K562 (cell line): ENCODE results near the gene STK32C. TPM values are rescaled to one million over a fixed set of nuclear protein-coding genes. Genes with fewer than 3 reads are reported as not detected.

Source experiments
- ATAC-seq: fragments of 200-7000 bp; cut with Tn5 transposase; 3 replicates; pipeline ENCODE4 v1.9.1; 2020; ENCODE audit warnings: moderate library complexity
- BruUV-seq: library from RNA; stranded (reverse); fragments of 400-500 nt; replicated peaks from 2 replicates; lab custom pipeline; 2021; lab: Mats Ljungman, UMichigan
- CTCF ChIA-PET: fragments of 300-600 bp; formaldehyde crosslinking; extraction: SDS; loops from one replicate; lab custom pipeline; 2021; ENCODE audit warnings: low intra/inter-chr PET ratio; lab: Yijun Ruan, JAX
- POLR2A ChIA-PET: fragments of 300-600, 350-650 bp; sonication (Branson Sonifier 250); formaldehyde crosslinking; extraction: SDS; loops from one replicate; lab custom pipeline; 2021; ENCODE audit warnings: antibody characterized with exemption, inconsistent platforms; lab: Yijun Ruan, JAX
- DNase-seq, 4 experiments: peaks; one replicate each; pipeline versions ENCODE4 v3.0.0 to v3.0.0-alpha.2; 2011 to 2018; ENCODE audit warnings: low spot score in 3 of 4, mixed read lengths in 3 of 4; ENCODE audit errors: extremely low read depth in 1 of 4
- FAIRE-seq: peaks from 2 replicates; lab custom pipeline; 2011; peaks lifted over from hg19 to GRCh38; lab: Jason Lieb, UNC
- H2AFZ ChIP-seq: 2 replicates; pipeline ENCODE4 v1.6.0; 2011; ENCODE audit warnings: low read depth, low read length, control low read depth, inconsistent platforms
- H3K27ac ChIP-seq: fragments of 200-600 bp; 3 replicates; pipeline ENCODE4 v1.8.0; 2011; ENCODE audit warnings: low read depth, mild to moderate bottlenecking, control low read depth, inconsistent platforms, low read length, moderate library complexity, mixed read lengths; ENCODE audit errors: extremely low read depth
- H3K27me3 ChIP-seq, 2 experiments: fragments of 300-600 bp in 1 of 2; 2 replicates in 1 of 2; 3 replicates in 1 of 2; pipeline versions ENCODE4 v1.6.0 to v1.8.0; 2011; ENCODE audit warnings: inconsistent platforms in 2 of 2, low read length in 2 of 2, mild to moderate bottlenecking in 1 of 2, mixed read lengths in 1 of 2, moderate library complexity in 1 of 2; ENCODE audit not compliant: control insufficient read depth in 2 of 2, insufficient read depth in 2 of 2
- H3K36me3 ChIP-seq: fragments of 300-600 bp; 3 replicates; pipeline ENCODE4 v1.8.0; 2011; ENCODE audit warnings: mild to moderate bottlenecking, low read length, inconsistent platforms; ENCODE audit not compliant: control insufficient read depth, insufficient read depth
- H3K4me1 ChIP-seq, 2 experiments: fragments of 200-600 bp in 1 of 2; replicated peaks in 1 of 2; 2 replicates in 1 of 2; 3 replicates in 1 of 2; pipeline versions ENCODE4 v1.5.1 to v1.8.0; 2011; ENCODE audit warnings: inconsistent platforms in 2 of 2, low read length in 2 of 2, mild to moderate bottlenecking in 1 of 2, mixed read lengths in 1 of 2, moderate library complexity in 1 of 2; ENCODE audit not compliant: control insufficient read depth in 2 of 2, insufficient read depth in 2 of 2
- H3K4me2 ChIP-seq: 2 replicates; pipeline ENCODE4 v1.6.1; 2011; ENCODE audit warnings: low read length, control low read depth, inconsistent platforms, mixed read lengths; ENCODE audit not compliant: insufficient read depth
- H3K4me3 ChIP-seq: fragments of 200-600 bp; sonication (generic), shearing (Covaris generic); 2 replicates; pipeline ENCODE4 v1.5.1; 2016; ENCODE audit warnings: control low read depth, inconsistent platforms
- H3K79me2 ChIP-seq: fragments of 200-600 bp; 3 replicates; pipeline ENCODE4 v1.8.0; 2011; ENCODE audit warnings: low read length, inconsistent platforms; ENCODE audit not compliant: control insufficient read depth, insufficient read depth
- H3K9ac ChIP-seq, 2 experiments: 2 replicates each; pipeline versions ENCODE4 v1.6.0 to v1.6.1; 2011; ENCODE audit warnings: low read depth in 2 of 2, low read length in 2 of 2, control low read depth in 1 of 2, inconsistent platforms in 1 of 2, mild to moderate bottlenecking in 1 of 2, mixed read lengths in 1 of 2; ENCODE audit not compliant: insufficient read depth in 1 of 2
- H3K9me1 ChIP-seq: one replicate; pipeline ENCODE4 v1.6.0; 2011; ENCODE audit warnings: inconsistent platforms, mild to moderate bottlenecking, low read length, moderate library complexity; ENCODE audit not compliant: control insufficient read depth, insufficient read depth
- H3K9me3 ChIP-seq: replicated peaks from 2 replicates; pipeline ENCODE4 v1.5.1; 2011; ENCODE audit warnings: low read depth, low read length, inconsistent platforms; ENCODE audit not compliant: control insufficient read depth, insufficient read depth
- H4K20me1 ChIP-seq: replicated peaks from 2 replicates; pipeline ENCODE4 v1.6.1; 2011; ENCODE audit warnings: low read length, inconsistent platforms, mixed read lengths; ENCODE audit not compliant: control insufficient read depth, insufficient read depth
- CTBP1 ChIP-seq: fragments of 450-650 bp; IDR thresholded peaks from 2 replicates; pipeline ENCODE4 v1.6.1; 2016; ENCODE audit warnings: borderline replicate concordance
- GABPA ChIP-seq: fragments of 200-800 bp; sonication (Bioruptor generic); conservative IDR thresholded peaks from 2 replicates; pipeline ENCODE4 v1.6.1; 2016; ENCODE audit warnings: low read depth, missing genetic modification characterization, missing compliant biosample characterization
- GTF2A2 ChIP-seq: IDR thresholded peaks from 2 replicates; pipeline ENCODE4 v1.6.1; 2016; ENCODE audit warnings: mild to moderate bottlenecking, missing genetic modification characterization, missing compliant biosample characterization
- ILK ChIP-seq: fragments of 450-650 bp; IDR thresholded peaks from 2 replicates; pipeline ENCODE4 v1.6.1; 2016; ENCODE audit warnings: missing genetic modification characterization, low read depth, mild to moderate bottlenecking, missing compliant biosample characterization, moderate library complexity, borderline replicate concordance
- MEF2A ChIP-seq: IDR thresholded peaks from 2 replicates; pipeline ENCODE4 v1.6.1; 2011; ENCODE audit warnings: low read depth, mild to moderate bottlenecking, low read length, moderate library complexity; ENCODE audit not compliant: control insufficient read depth
- MEF2D ChIP-seq: conservative IDR thresholded peaks from 2 replicates; pipeline ENCODE4 v1.6.1; 2016; ENCODE audit warnings: low read depth, missing genetic modification characterization, missing compliant biosample characterization
- MIER1 ChIP-seq: fragments of 450-650 bp; IDR thresholded peaks from 2 replicates; pipeline ENCODE4 v1.6.1; 2016; ENCODE audit warnings: antibody characterized with exemption, mild to moderate bottlenecking, low read depth
- POLR2B ChIP-seq: fragments of 450-650 bp; IDR thresholded peaks from 2 replicates; pipeline ENCODE4 v1.6.1; 2018; ENCODE audit warnings: low read depth; ENCODE audit not compliant: partially characterized antibody
- RAD51 ChIP-seq: fragments of 450-650 bp; IDR thresholded peaks from 2 replicates; pipeline ENCODE4 v1.7.1; 2016; ENCODE audit warnings: low read depth, mild to moderate bottlenecking, borderline replicate concordance
- RBM34 ChIP-seq: fragments of 200-400 bp; formaldehyde crosslinking; IDR thresholded peaks from 2 replicates; pipeline ENCODE4 v1.6.1; 2018; ENCODE audit warnings: low read length, borderline replicate concordance; ENCODE audit not compliant: insufficient read depth
- SNRNP70 ChIP-seq: fragments of 200-400 bp; formaldehyde crosslinking; optimal IDR thresholded peaks from 2 replicates; pipeline ENCODE3; 2017; ENCODE audit warnings: low read depth, low read length
- ZNF134 ChIP-seq: fragments of 250-450 bp; sonication (Bioruptor Pico); conservative IDR thresholded peaks from 2 replicates; pipeline ENCODE4 v1.4.0; 2020
- WGBS: fragments of 100-300 bp; shearing (Covaris generic); methylation state at CpG from one replicate; pipeline ENCODE4 v1.1.6; 2016; ENCODE audit warnings: low coverage, mixed read lengths; ENCODE audit not compliant: insufficient coverage; ENCODE audit errors: missing lambda C conversion rate; 5-methylcytosine and 5-hydroxymethylcytosine counted together
- in situ Hi-C: fragments of 300-500 bp; cut with MboI; formaldehyde crosslinking; loops from 4 replicates; pipeline ENCODE4 v1.15.0; 2018; ENCODE audit warnings: inconsistent platforms, mixed read lengths
- intact Hi-C: fragments of 100-400 bp; cut with micrococcal nuclease; formaldehyde crosslinking; loops from 2 replicates; pipeline ENCODE4 v1.14.2; 2022
- polyA plus RNA-seq, 8 experiments: library from polyadenylated mRNA; depleted of rRNA in 4 of 8; stranded (reverse) in 5 of 8; unstranded in 3 of 8; fragments of >200 nt; fragmentation: Nextera tagmentation in 2 of 8; fragmentation: Illumina TruSeq in 1 of 8; extraction: Ambion mirVana in 2 of 8; extraction: Trizol in 1 of 8; gene quantifications; 2 replicates each; pipeline versions ENCODE4 v1.2.1 to v1.2.3, GENCODE V29; 2011 to 2014; ENCODE audit warnings: inconsistent platforms in 1 of 8, missing spikeins in 1 of 8
- total RNA-seq, 7 experiments: library from RNA; depleted of rRNA in 6 of 7; stranded (reverse); fragments of >200 nt in 6 of 7; fragmentation: Illumina TruSeq in 2 of 7; extraction: Trizol in 2 of 7; gene quantifications; 2 replicates each; pipeline versions ENCODE4 v1.2.1 to v1.2.3, GENCODE V29; 2011 to 2021; ENCODE audit warnings: low replicate concordance in 1 of 7
- TF ChIP-seq, protein P1 (sequence below): fragments of 250-450 bp; sonication (Bioruptor Pico); IDR thresholded peaks from 2 replicates; pipeline ENCODE4 v1.8.0; 2022; ENCODE audit warnings: moderate library complexity, mild to moderate bottlenecking, inconsistent platforms
- TF ChIP-seq, protein P2 (sequence below): fragments of 250-450 bp; sonication (Bioruptor Pico); IDR thresholded peaks from 2 replicates; pipeline ENCODE4 v1.8.0; 2021; ENCODE audit warnings: mild to moderate bottlenecking, moderate library complexity
- TF ChIP-seq, protein P3 (sequence below): IDR thresholded peaks from 2 replicates; pipeline ENCODE4 v1.6.1; 2011; ENCODE audit not compliant: insufficient read length; ENCODE audit errors: extremely low read depth
- TF ChIP-seq, protein P4 (sequence below): fragments of 250-450 bp; sonication (Bioruptor Pico); IDR thresholded peaks from 2 replicates; pipeline ENCODE4 v1.8.0; 2021; ENCODE audit warnings: moderate library complexity, mild to moderate bottlenecking, inconsistent platforms

STK32C gene
- total and polyA plus RNA-seq, 9 of the 15 experiments (the other 6 are each of a cell fraction or from before 2014, with no cell fraction given), result 1.5 to 20.9 (median 6.5) TPM

DNA sequence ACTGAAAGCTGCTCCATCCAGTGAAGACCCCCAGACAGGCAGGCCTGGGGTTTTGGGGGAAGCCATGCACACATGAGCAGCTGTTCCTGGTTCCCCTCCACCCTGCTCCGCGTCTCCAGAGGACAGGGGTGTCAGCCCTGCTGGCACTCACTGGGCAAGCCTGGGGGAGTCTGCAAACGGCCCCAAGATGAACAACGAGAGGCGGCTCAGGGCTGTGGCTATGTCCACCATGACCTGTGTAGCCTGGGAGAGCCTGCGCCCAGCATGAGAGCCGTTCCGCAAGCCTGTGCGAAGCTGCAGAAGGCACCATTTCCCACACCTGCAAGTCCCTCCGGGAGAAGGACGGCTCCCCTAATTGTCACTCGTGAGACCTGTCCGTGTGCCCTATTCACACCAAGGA lies 61.5 kb downstream of the STK32C start:
- in situ Hi-C loops (no loop called here), intact Hi-C loops (no loop called here)
- no peak overlapping the region for H3K9ac ChIP-seq
- no peak overlapping the region for H3K4me3 ChIP-seq
- no peaks in the 10 kb centered on the region for H3K9me3 ChIP-seq
- no TSS peak for BruUV-seq
- peaks cover 4 to 71% of the 10 kb centered on the region in 2 experiments; a peak in 3 of 5 replicates for H3K27me3 ChIP-seq
- DNase-seq (no peak), ATAC-seq (no peak), FAIRE-seq (no peak)
- no peaks in the 10 kb centered on the region for H3K36me3 ChIP-seq
- no peaks in the 10 kb centered on the region for H3K9me1 ChIP-seq
- ChIA-PET CTCF (no interaction called here), POLR2A (interaction anchor here (0.6 to 0.8 kb wide), 3 partner anchors 10 to 338 kb away, joined by 3 read pairs; partner anchors contain the start of gene LRRC27)
- H3K79me2 ChIP-seq, result no peaks in the 10 kb centered on the region
- no peak overlapping the region for H3K27ac ChIP-seq
- H2AFZ ChIP-seq, result no peak overlapping the region
- H3K4me1 ChIP-seq, result peaks cover 4 to 27% of the 10 kb centered on the region in 2 experiments; a peak in 3 of 5 replicates
- 21% methylated on average over 10 of the region's 13 CpGs for WGBS
- TF ChIP-seq MEF2D, result no peak
- TF ChIP-seq, protein P1, sequence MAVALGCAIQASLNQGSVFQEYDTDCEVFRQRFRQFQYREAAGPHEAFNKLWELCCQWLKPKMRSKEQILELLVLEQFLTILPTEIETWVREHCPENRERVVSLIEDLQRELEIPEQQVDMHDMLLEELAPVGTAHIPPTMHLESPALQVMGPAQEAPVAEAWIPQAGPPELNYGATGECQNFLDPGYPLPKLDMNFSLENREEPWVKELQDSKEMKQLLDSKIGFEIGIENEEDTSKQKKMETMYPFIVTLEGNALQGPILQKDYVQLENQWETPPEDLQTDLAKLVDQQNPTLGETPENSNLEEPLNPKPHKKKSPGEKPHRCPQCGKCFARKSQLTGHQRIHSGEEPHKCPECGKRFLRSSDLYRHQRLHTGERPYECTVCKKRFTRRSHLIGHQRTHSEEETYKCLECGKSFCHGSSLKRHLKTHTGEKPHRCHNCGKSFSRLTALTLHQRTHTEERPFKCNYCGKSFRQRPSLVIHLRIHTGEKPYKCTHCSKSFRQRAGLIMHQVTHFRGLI (CRISPR knock-in tag), result no peak
- no peak for TF ChIP-seq ZNF134 (CRISPR knock-in tag)
- TF ChIP-seq, protein P2, sequence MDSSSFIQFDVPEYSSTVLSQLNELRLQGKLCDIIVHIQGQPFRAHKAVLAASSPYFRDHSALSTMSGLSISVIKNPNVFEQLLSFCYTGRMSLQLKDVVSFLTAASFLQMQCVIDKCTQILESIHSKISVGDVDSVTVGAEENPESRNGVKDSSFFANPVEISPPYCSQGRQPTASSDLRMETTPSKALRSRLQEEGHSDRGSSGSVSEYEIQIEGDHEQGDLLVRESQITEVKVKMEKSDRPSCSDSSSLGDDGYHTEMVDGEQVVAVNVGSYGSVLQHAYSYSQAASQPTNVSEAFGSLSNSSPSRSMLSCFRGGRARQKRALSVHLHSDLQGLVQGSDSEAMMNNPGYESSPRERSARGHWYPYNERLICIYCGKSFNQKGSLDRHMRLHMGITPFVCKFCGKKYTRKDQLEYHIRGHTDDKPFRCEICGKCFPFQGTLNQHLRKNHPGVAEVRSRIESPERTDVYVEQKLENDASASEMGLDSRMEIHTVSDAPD (CRISPR knock-in tag), result no peak
- no peak for TF ChIP-seq RBM34
- no peak for TF ChIP-seq GTF2A2 (tag)
- TF ChIP-seq MIER1, result no peak
- TF ChIP-seq POLR2B, result no peak
- TF ChIP-seq, protein P3, sequence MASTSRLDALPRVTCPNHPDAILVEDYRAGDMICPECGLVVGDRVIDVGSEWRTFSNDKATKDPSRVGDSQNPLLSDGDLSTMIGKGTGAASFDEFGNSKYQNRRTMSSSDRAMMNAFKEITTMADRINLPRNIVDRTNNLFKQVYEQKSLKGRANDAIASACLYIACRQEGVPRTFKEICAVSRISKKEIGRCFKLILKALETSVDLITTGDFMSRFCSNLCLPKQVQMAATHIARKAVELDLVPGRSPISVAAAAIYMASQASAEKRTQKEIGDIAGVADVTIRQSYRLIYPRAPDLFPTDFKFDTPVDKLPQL, result no peak
- TF ChIP-seq ILK (tag), result no peak
- TF ChIP-seq GABPA (tag), result no peak
- TF ChIP-seq, protein P4, sequence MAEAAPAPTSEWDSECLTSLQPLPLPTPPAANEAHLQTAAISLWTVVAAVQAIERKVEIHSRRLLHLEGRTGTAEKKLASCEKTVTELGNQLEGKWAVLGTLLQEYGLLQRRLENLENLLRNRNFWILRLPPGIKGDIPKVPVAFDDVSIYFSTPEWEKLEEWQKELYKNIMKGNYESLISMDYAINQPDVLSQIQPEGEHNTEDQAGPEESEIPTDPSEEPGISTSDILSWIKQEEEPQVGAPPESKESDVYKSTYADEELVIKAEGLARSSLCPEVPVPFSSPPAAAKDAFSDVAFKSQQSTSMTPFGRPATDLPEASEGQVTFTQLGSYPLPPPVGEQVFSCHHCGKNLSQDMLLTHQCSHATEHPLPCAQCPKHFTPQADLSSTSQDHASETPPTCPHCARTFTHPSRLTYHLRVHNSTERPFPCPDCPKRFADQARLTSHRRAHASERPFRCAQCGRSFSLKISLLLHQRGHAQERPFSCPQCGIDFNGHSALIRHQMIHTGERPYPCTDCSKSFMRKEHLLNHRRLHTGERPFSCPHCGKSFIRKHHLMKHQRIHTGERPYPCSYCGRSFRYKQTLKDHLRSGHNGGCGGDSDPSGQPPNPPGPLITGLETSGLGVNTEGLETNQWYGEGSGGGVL (CRISPR knock-in tag), result no peak
- TF ChIP-seq CTBP1, result no peak
- TF ChIP-seq SNRNP70, result no peak
- no peak for TF ChIP-seq MEF2A
- no peak for TF ChIP-seq RAD51
- H3K4me2 ChIP-seq, result no peak overlapping the region
- peaks cover 4% of the 10 kb centered on the region; the same call in 1 of the 2 replicates for H4K20me1 ChIP-seq
